GM23248 (cell line): ENCODE measurements around the gene DMWD. TPM values are rescaled to one million over a fixed set of nuclear protein-coding genes. Genes with fewer than 3 reads are reported as not detected.
A peak's percentile ranks its signal among the peaks of the same experiment; 100 is the strongest.

Source experiments
- DNase-seq: peaks from one replicate; pipeline ENCODE4 v3.0.0-alpha.2; 2015
- H2AFZ ChIP-seq: fragments of 200-600 bp; sonication (generic); 2 replicates; pipeline ENCODE4 v1.6.1; 2016; ENCODE audit warnings: antibody characterized with exemption
- H3F3A ChIP-seq: fragments of 200-600 bp; sonication (generic); 2 replicates; pipeline ENCODE4 v1.6.1; 2016; ENCODE audit warnings: mild to moderate bottlenecking, antibody characterized with exemption, mixed run types; ENCODE audit not compliant: insufficient read depth
- H3K27ac ChIP-seq: fragments of 200-600 bp; sonication (generic); 2 replicates; pipeline ENCODE4 v1.5.1; 2016; ENCODE audit warnings: mild to moderate bottlenecking
- H3K27me3 ChIP-seq: fragments of 200-600 bp; sonication (generic); replicated peaks from 2 replicates; pipeline ENCODE4 v1.6.1; 2016; ENCODE audit warnings: mild to moderate bottlenecking; ENCODE audit not compliant: insufficient read depth
- H3K36me3 ChIP-seq: fragments of 200-600 bp; sonication (generic); 2 replicates; pipeline ENCODE4 v1.6.1; 2016; ENCODE audit warnings: low read depth, mild to moderate bottlenecking
- H3K4me1 ChIP-seq: fragments of 200-600 bp; sonication (generic); 2 replicates; pipeline ENCODE4 v1.6.1; 2016; ENCODE audit warnings: mild to moderate bottlenecking; ENCODE audit not compliant: insufficient read depth
- H3K4me2 ChIP-seq: fragments of 200-600 bp; sonication (generic); one replicate; pipeline ENCODE4 v1.6.1; 2016; ENCODE audit warnings: mild to moderate bottlenecking; ENCODE audit not compliant: unreplicated experiment
- H3K4me3 ChIP-seq: fragments of 200-600 bp; sonication (generic); 2 replicates; pipeline ENCODE4 v1.5.1; 2016; ENCODE audit warnings: mild to moderate bottlenecking
- H3K79me2 ChIP-seq: fragments of 200-600 bp; sonication (generic); 2 replicates; pipeline ENCODE4 v1.6.1; 2016; ENCODE audit warnings: mild to moderate bottlenecking; ENCODE audit not compliant: insufficient read depth
- H3K9ac ChIP-seq: fragments of 200-600 bp; sonication (generic); 2 replicates; pipeline ENCODE4 v1.6.1; 2016; ENCODE audit warnings: mild to moderate bottlenecking
- H3K9me2 ChIP-seq: fragments of 200-600 bp; sonication (generic); 2 replicates; pipeline ENCODE4 v1.6.1; 2016; ENCODE audit warnings: mixed run types, mild to moderate bottlenecking, moderate library complexity; ENCODE audit not compliant: insufficient read depth
- H3K9me3 ChIP-seq: fragments of 200-600 bp; sonication (generic); one replicate; pipeline ENCODE4 v1.6.1; 2017; ENCODE audit warnings: low read depth
- H4K20me1 ChIP-seq: fragments of 200-600 bp; sonication (generic); 2 replicates; pipeline ENCODE4 v1.6.0; 2016; ENCODE audit not compliant: insufficient read depth
- EZH2 ChIP-seq: fragments of 200-600 bp; sonication (generic); IDR thresholded peaks from 2 replicates; pipeline ENCODE4 v1.6.1; 2018; ENCODE audit warnings: antibody characterized with exemption, mild to moderate bottlenecking; ENCODE audit not compliant: insufficient read depth, poor library complexity, severe bottlenecking
- EZH2phosphoT487 ChIP-seq: fragments of 200-600 bp; sonication (generic); IDR thresholded peaks from 2 replicates; pipeline ENCODE4 v1.6.1; 2018; ENCODE audit warnings: antibody characterized with exemption, moderate library complexity, mild to moderate bottlenecking, low read depth; ENCODE audit not compliant: insufficient read depth
- WGBS, 2 experiments: methylation state at CpG; one replicate each; pipeline ENCODE4 v1.1.6; 2015 to 2017; ENCODE audit warnings: low lambda C conversion rate in 2 of 2, low coverage in 1 of 2; ENCODE audit errors: missing lambda C conversion rate in 2 of 2; 5-methylcytosine and 5-hydroxymethylcytosine counted together
- in situ Hi-C: fragments of 300-500 bp; cut with MboI; formaldehyde crosslinking; loops from 2 replicates; pipeline ENCODE4 v1.15.0; 2020
- polyA plus RNA-seq: library from polyadenylated mRNA; unstranded; fragments of >200 nt; fragmentation: Nextera tagmentation; extraction: Ambion mirVana; gene quantifications from 2 replicates; pipeline ENCODE4 v1.2.1, GENCODE V29; 2016
- total RNA-seq: library from RNA; depleted of rRNA; stranded (reverse); fragments of >200 nt; shearing (Covaris generic); gene quantifications from 2 replicates; pipeline ENCODE4 v1.2.3, GENCODE V29; 2014

The DMWD gene
- total and polyA plus RNA-seq, 2 experiments from 2014 or later = 11.5 to 32.6 TPM

GRCh38 chr19:45786533-45786894, 6.1 kb downstream of the DMWD start:
- Histone ChIP-seq H3K27ac (no peak overlapping the region), H3K9ac (no peak overlapping the region), H3F3A (peaks cover 11% of the 10 kb centered on the region), H3K4me2 (no peak overlapping the region), H3K4me1 (peaks cover 18% of the 10 kb centered on the region), H3K36me3 (peaks cover 12% of the 10 kb centered on the region; the same call in 1 of the 2 replicates), H2AFZ (no peak overlapping the region), H3K9me2 (no peaks in the 10 kb centered on the region), H4K20me1 (no peaks in the 10 kb centered on the region), H3K9me3 (no peaks in the 10 kb centered on the region), H3K79me2 (peaks cover 67% of the 10 kb centered on the region), H3K27me3 (no peaks in the 10 kb centered on the region), H3K4me3 (no peak overlapping the region)
- TF ChIP-seq EZH2 = no peak
- in situ Hi-C loops = no loop called here
- 90 to 95% methylated on average over 20 of the region's 21 CpGs for WGBS, 2 experiments
- DNase-seq = no peak

GRCh38 chr19:45785781-45786532, 6.7 kb downstream of the DMWD start:
- DNase-seq = no peak
- Histone ChIP-seq H3K79me2 (peaks cover 62% of the 10 kb centered on the region), H3K27ac (no peak overlapping the region), H3K4me3 (no peak overlapping the region), H3K36me3 (peaks cover 12% of the 10 kb centered on the region; the same call in 1 of the 2 replicates), H3K27me3 (no peaks in the 10 kb centered on the region), H3K4me1 (peaks cover 19% of the 10 kb centered on the region), H3K9me3 (no peaks in the 10 kb centered on the region), H3K9me2 (no peaks in the 10 kb centered on the region), H3K9ac (no peak overlapping the region), H4K20me1 (no peaks in the 10 kb centered on the region), H3F3A (peaks cover 11% of the 10 kb centered on the region), H3K4me2 (no peak overlapping the region), H2AFZ (no peak overlapping the region)
- in situ Hi-C loops = no loop called here
- 82 to 87% methylated on average over 28 to 54 of the region's 57 CpGs for WGBS, 2 experiments
- TF ChIP-seq EZH2 = no peak
- TF ChIP-seq EZH2phosphoT487 = no peak

- no peaks in the 10 kb centered on the region for H3K9me3 ChIP-seq
- peaks cover 11% of the 10 kb centered on the region for H3F3A ChIP-seq
- TF ChIP-seq EZH2 (no peak), EZH2phosphoT487 (no peak)
- H4K20me1 ChIP-seq = no peaks in the 10 kb centered on the region
- no peaks in the 10 kb centered on the region for H3K27me3 ChIP-seq
- in situ Hi-C loops = no loop called here
- H3K4me2 ChIP-seq = no peak overlapping the region
- H3K27ac ChIP-seq = no peak overlapping the region
- H3K4me1 ChIP-seq = peaks cover 19% of the 10 kb centered on the region
- no peak for DNase-seq
- H3K9ac ChIP-seq = no peak overlapping the region
- peaks cover 54% of the 10 kb centered on the region for H3K79me2 ChIP-seq
- H2AFZ ChIP-seq = no peak overlapping the region
- H3K9me2 ChIP-seq = no peaks in the 10 kb centered on the region
- H3K36me3 ChIP-seq = peaks cover 12% of the 10 kb centered on the region; the same call in 1 of the 2 replicates
- no peak overlapping the region for H3K4me3 ChIP-seq
- 46 to 59% methylated on average over 5 of the region's 5 CpGs for WGBS, 2 experiments
Observed at GRCh38 chr19:45785097-45785496, 7.5 kb downstream of the DMWD start.

GRCh38 chr19:45784096-45784495, 8.5 kb downstream of the DMWD start:
- in situ Hi-C loops = no loop called here
- TF ChIP-seq EZH2 = no peak
- TF ChIP-seq EZH2phosphoT487 = no peak
- Histone ChIP-seq H3K9me2 (no peaks in the 10 kb centered on the region), H3K4me1 (peaks cover 19% of the 10 kb centered on the region), H3K4me2 (peak overlapping the region; percentile 71), H3K36me3 (peaks cover 3% of the 10 kb centered on the region; the same call in 1 of the 2 replicates), H3K27me3 (no peaks in the 10 kb centered on the region), H4K20me1 (no peaks in the 10 kb centered on the region), H3K4me3 (no peak overlapping the region), H3K9me3 (no peaks in the 10 kb centered on the region), H3K27ac (peak overlapping the region; percentile 87), H3K9ac (peak overlapping the region; percentile 80), H3F3A (peaks cover 11% of the 10 kb centered on the region), H3K79me2 (peaks cover 44% of the 10 kb centered on the region), H2AFZ (no peak overlapping the region)
- WGBS, 2 experiments = 42 to 100% methylated on average over 1 to 4 of the region's 4 CpGs
- no peak for DNase-seq
